GM23338 (cell line): ENCODE results near the gene AP5S1.

ENCODE experiments used
- CREB1 ChIP-seq: fragments of 250-450 bp; sonication (Bioruptor Pico); IDR thresholded peaks from 2 replicates; pipeline ENCODE4 v1.5.0; 2020; ENCODE audit warnings: low read depth, mild to moderate bottlenecking, moderate library complexity
- EZH2 ChIP-seq: fragments of 200-600 bp; sonication (generic); IDR thresholded peaks from one replicate; pipeline ENCODE4 v1.8.0; 2017; ENCODE audit warnings: antibody characterized with exemption, mild to moderate bottlenecking, low read depth; ENCODE audit not compliant: unreplicated experiment
- EZH2phosphoT487 ChIP-seq: fragments of 200-600 bp; sonication (generic); IDR thresholded peaks from one replicate; pipeline ENCODE4 v1.8.1; 2018; ENCODE audit warnings: antibody characterized with exemption; ENCODE audit not compliant: unreplicated experiment
- JUNB ChIP-seq: IDR thresholded peaks from one replicate; pipeline ENCODE4 v1.6.1; 2016; ENCODE audit warnings: antibody characterized with exemption; ENCODE audit not compliant: unreplicated experiment
- POLR2AphosphoS5 ChIP-seq: IDR thresholded peaks from 2 replicates; pipeline ENCODE4 v1.6.1; 2016; ENCODE audit warnings: antibody characterized with exemption, low read depth
- STAT1 ChIP-seq: IDR thresholded peaks from one replicate; pipeline ENCODE4 v1.6.1; 2016; ENCODE audit warnings: antibody characterized with exemption; ENCODE audit not compliant: unreplicated experiment
- TF ChIP-seq, protein P1 (sequence below), 2 experiments: fragments of 200-600 bp in 1 of 2; sonication (generic) in 1 of 2; conservative IDR thresholded peaks; 2 replicates each; pipeline versions ENCODE4 v1.5.1 to v1.6.1; 2016 to 2017; ENCODE audit warnings: antibody characterized with exemption in 2 of 2, low read depth in 2 of 2, mild to moderate bottlenecking in 2 of 2, moderate library complexity in 1 of 2
- TF ChIP-seq, protein P2 (sequence below): IDR thresholded peaks from one replicate; pipeline ENCODE4 v1.6.1; 2018; ENCODE audit warnings: antibody characterized with exemption; ENCODE audit not compliant: unreplicated experiment
- TF ChIP-seq, protein P3 (sequence below): IDR thresholded peaks from 2 replicates; pipeline ENCODE4 v1.6.1; 2016; ENCODE audit warnings: antibody characterized with exemption

DNA sequence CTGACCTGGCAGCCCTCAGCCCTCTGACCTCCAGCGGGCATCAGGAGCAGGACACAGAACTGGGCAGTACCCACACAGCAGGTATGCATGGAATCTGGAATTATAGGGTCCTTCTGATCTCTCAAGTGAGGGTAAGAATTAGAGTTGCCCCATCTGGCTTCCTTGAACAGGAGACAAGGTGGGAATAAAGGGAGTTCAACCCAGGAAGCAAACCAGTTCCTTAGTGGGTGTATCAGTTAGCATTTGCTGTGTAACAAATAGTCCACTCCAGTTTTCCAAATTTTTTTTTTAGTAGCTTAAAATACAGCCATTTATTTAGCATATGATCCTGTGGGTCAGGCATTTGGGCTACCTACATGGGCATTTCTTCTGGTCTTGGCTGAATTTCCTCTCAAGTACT, 42.0 kb downstream of the AP5S1 start:
- TF ChIP-seq, protein P1, sequence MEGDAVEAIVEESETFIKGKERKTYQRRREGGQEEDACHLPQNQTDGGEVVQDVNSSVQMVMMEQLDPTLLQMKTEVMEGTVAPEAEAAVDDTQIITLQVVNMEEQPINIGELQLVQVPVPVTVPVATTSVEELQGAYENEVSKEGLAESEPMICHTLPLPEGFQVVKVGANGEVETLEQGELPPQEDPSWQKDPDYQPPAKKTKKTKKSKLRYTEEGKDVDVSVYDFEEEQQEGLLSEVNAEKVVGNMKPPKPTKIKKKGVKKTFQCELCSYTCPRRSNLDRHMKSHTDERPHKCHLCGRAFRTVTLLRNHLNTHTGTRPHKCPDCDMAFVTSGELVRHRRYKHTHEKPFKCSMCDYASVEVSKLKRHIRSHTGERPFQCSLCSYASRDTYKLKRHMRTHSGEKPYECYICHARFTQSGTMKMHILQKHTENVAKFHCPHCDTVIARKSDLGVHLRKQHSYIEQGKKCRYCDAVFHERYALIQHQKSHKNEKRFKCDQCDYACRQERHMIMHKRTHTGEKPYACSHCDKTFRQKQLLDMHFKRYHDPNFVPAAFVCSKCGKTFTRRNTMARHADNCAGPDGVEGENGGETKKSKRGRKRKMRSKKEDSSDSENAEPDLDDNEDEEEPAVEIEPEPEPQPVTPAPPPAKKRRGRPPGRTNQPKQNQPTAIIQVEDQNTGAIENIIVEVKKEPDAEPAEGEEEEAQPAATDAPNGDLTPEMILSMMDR (conservative IDR thresholded peaks at IDR 0.05; ENCODE audit: low read depth in 2 of 2), result no peak
- TF ChIP-seq POLR2AphosphoS5 (no peak), EZH2phosphoT487 (no peak), EZH2 (no peak), STAT1 (no peak), CREB1 (CRISPR knock-in tag) (no peak), JUNB (no peak)
- TF ChIP-seq, protein P2, sequence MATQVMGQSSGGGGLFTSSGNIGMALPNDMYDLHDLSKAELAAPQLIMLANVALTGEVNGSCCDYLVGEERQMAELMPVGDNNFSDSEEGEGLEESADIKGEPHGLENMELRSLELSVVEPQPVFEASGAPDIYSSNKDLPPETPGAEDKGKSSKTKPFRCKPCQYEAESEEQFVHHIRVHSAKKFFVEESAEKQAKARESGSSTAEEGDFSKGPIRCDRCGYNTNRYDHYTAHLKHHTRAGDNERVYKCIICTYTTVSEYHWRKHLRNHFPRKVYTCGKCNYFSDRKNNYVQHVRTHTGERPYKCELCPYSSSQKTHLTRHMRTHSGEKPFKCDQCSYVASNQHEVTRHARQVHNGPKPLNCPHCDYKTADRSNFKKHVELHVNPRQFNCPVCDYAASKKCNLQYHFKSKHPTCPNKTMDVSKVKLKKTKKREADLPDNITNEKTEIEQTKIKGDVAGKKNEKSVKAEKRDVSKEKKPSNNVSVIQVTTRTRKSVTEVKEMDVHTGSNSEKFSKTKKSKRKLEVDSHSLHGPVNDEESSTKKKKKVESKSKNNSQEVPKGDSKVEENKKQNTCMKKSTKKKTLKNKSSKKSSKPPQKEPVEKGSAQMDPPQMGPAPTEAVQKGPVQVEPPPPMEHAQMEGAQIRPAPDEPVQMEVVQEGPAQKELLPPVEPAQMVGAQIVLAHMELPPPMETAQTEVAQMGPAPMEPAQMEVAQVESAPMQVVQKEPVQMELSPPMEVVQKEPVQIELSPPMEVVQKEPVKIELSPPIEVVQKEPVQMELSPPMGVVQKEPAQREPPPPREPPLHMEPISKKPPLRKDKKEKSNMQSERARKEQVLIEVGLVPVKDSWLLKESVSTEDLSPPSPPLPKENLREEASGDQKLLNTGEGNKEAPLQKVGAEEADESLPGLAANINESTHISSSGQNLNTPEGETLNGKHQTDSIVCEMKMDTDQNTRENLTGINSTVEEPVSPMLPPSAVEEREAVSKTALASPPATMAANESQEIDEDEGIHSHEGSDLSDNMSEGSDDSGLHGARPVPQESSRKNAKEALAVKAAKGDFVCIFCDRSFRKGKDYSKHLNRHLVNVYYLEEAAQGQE, result no peak
- TF ChIP-seq, protein P3, sequence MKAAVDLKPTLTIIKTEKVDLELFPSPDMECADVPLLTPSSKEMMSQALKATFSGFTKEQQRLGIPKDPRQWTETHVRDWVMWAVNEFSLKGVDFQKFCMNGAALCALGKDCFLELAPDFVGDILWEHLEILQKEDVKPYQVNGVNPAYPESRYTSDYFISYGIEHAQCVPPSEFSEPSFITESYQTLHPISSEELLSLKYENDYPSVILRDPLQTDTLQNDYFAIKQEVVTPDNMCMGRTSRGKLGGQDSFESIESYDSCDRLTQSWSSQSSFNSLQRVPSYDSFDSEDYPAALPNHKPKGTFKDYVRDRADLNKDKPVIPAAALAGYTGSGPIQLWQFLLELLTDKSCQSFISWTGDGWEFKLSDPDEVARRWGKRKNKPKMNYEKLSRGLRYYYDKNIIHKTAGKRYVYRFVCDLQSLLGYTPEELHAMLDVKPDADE, result no peak
